ENCODE measurements around the gene SMURF1.

- TF ChIP-seq, protein P1, sequence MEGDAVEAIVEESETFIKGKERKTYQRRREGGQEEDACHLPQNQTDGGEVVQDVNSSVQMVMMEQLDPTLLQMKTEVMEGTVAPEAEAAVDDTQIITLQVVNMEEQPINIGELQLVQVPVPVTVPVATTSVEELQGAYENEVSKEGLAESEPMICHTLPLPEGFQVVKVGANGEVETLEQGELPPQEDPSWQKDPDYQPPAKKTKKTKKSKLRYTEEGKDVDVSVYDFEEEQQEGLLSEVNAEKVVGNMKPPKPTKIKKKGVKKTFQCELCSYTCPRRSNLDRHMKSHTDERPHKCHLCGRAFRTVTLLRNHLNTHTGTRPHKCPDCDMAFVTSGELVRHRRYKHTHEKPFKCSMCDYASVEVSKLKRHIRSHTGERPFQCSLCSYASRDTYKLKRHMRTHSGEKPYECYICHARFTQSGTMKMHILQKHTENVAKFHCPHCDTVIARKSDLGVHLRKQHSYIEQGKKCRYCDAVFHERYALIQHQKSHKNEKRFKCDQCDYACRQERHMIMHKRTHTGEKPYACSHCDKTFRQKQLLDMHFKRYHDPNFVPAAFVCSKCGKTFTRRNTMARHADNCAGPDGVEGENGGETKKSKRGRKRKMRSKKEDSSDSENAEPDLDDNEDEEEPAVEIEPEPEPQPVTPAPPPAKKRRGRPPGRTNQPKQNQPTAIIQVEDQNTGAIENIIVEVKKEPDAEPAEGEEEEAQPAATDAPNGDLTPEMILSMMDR (IDR thresholded peaks at IDR 0.05) = no peak
- TF ChIP-seq ZFX (IDR thresholded peaks at IDR 0.05; ENCODE audit: borderline replicate concordance) = no peak
Observed at GRCh38 chr7:99120916-99121315, 23.0 kb downstream of the SMURF1 start.
